ENCODE data around the gene ZFP1. TPM values are rescaled to one million over a fixed set of nuclear protein-coding genes. Genes with fewer than 3 reads are reported as not detected.
"Not testable (repeated sequence)": the region's sequence is repeated elsewhere in the genome, so short reads cannot be mapped to it uniquely, and the experiment has no call there.

Gene ZFP1
- total RNA-seq, 1 experiment from 2014 or later = 10.6 TPM

DNA sequence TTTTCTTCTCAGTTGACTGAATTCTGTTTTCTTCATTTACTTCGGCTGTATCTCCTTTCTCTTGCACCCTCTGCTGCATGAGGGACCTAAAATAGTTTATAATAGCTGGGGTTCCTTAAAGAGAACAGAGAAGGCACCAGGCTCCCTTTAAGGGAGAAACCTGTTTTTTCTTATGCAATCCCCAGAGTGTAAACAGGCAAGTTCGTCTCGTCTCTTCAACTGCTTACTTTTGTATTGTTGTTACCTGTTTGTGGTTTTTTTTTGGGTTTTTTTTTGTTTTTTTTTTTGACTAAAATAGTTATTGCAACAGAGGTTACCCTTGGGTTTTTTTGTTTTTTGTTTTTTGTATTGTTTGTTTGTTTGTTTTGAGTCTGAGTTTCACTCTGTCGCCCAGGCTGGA lies 28.1 kb upstream of the ZFP1 start:
- CTCF ChIA-PET = interaction anchor here (0.6 to 1.3 kb wide), 2 partner anchors 9 kb away, joined by 3 to 7 read pairs; no protein-coding TSS in a partner anchor
- H3K9me3 Mint-ChIP-seq (ENCODE audit: low read depth, unreplicated experiment) = no peaks in the 10 kb centered on the region
- H3K4me1 Mint-ChIP-seq (ENCODE audit: low read depth, unreplicated experiment) = peaks cover 12% of the 10 kb centered on the region
- H3K27ac Mint-ChIP-seq (ENCODE audit: unreplicated experiment) = no peak overlapping the region
- intact Hi-C loops (cut with micrococcal nuclease; ENCODE audit: unreplicated experiment) = no loop called here
- H3K36me3 Mint-ChIP-seq (ENCODE audit: insufficient read depth, unreplicated experiment) = peaks cover 7% of the 10 kb centered on the region
- H3K27me3 Mint-ChIP-seq (ENCODE audit: unreplicated experiment) = peaks cover 15% of the 10 kb centered on the region
- TF ChIP-seq, protein P1, sequence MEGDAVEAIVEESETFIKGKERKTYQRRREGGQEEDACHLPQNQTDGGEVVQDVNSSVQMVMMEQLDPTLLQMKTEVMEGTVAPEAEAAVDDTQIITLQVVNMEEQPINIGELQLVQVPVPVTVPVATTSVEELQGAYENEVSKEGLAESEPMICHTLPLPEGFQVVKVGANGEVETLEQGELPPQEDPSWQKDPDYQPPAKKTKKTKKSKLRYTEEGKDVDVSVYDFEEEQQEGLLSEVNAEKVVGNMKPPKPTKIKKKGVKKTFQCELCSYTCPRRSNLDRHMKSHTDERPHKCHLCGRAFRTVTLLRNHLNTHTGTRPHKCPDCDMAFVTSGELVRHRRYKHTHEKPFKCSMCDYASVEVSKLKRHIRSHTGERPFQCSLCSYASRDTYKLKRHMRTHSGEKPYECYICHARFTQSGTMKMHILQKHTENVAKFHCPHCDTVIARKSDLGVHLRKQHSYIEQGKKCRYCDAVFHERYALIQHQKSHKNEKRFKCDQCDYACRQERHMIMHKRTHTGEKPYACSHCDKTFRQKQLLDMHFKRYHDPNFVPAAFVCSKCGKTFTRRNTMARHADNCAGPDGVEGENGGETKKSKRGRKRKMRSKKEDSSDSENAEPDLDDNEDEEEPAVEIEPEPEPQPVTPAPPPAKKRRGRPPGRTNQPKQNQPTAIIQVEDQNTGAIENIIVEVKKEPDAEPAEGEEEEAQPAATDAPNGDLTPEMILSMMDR (IDR thresholded peaks at IDR 0.05; ENCODE audit: unreplicated experiment) = no peak
- no peak overlapping the region for H3K4me3 Mint-ChIP-seq (ENCODE audit: low read depth, unreplicated experiment)
- no TSS peak for BruUV-seq (replicated peaks)
- no peak for DNase-seq

DNA sequence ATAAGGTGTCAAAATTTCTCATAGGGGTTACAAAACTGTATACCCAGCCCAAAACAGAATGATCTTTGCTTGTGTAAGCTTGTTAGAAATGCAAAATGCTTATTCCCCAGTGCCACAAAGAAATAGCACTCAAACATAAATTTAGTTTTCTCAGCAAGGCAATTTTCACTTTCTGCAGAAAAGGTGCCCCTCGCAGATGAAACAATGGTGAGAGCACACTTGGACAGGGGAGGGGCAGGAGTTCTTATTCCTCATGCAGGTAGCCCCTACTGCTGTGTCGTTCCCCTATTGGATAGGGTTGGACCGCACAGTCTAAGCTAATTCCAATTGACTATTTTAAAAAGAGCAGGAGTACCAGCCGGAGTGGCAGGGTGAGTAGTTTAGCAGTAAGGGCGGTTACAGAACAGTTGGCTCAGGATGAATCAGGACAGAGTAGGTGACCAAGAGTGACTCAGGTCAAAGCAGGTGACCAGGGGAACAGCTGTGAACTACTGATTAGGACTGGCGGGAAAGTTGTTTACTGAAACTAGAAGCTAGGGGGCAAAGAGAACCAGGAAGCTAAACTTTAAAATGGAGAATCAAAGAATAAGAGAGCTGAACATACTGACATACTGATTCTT lies 26.3 kb upstream of the ZFP1 start:
- CTCF ChIA-PET = interaction anchor here (0.5 kb wide), 1 partner anchor 1387 kb away, joined by 4 read pairs; no protein-coding TSS in a partner anchor
- H3K27me3 Mint-ChIP-seq (ENCODE audit: unreplicated experiment) = peaks cover 15% of the 10 kb centered on the region

DNA sequence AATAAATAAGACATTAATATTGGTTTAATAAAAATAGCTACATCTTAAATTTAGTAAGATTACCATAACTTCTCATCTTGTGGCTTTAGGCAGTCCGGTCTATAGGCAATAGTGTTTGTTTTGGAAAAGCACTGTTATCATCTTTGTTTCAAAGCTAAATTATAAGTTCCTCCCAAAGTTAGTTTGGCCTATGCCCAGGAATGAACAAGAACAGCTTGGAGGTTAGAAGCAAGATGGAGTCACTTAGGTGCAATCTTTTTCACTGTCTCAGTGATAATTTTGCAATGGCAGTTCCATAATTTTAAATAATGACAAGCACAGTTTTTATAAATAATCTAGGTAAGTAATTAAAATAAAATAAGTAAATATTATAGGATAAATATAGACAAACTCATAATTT lies 25.7 kb upstream of the ZFP1 start:
- intact Hi-C loops (cut with micrococcal nuclease; ENCODE audit: unreplicated experiment) = no loop called here
- no peak overlapping the region for H3K4me3 Mint-ChIP-seq (ENCODE audit: low read depth, unreplicated experiment)
- H3K27me3 Mint-ChIP-seq (ENCODE audit: unreplicated experiment) = peaks cover 15% of the 10 kb centered on the region
- no peak overlapping the region for H3K27ac Mint-ChIP-seq (ENCODE audit: unreplicated experiment)
- CTCF ChIA-PET = no interaction called here
- no peaks in the 10 kb centered on the region for H3K36me3 Mint-ChIP-seq (ENCODE audit: insufficient read depth, unreplicated experiment)
- no TSS peak for BruUV-seq (replicated peaks)
- H3K4me1 Mint-ChIP-seq (ENCODE audit: low read depth, unreplicated experiment) = no peaks in the 10 kb centered on the region
- no peak for DNase-seq
- TF ChIP-seq, protein P1 (IDR thresholded peaks at IDR 0.05; ENCODE audit: unreplicated experiment) = no peak
- no peaks in the 10 kb centered on the region for H3K9me3 Mint-ChIP-seq (ENCODE audit: low read depth, unreplicated experiment)

More for the DNA sequence above, 26.3 kb upstream of the ZFP1 start:
- DNase-seq = no peak
- Mint-ChIP-seq H3K9me3 (ENCODE audit: low read depth, unreplicated experiment) (no peaks in the 10 kb centered on the region), H3K4me1 (ENCODE audit: low read depth, unreplicated experiment) (peaks cover under 1% of the 10 kb centered on the region), H3K27ac (ENCODE audit: unreplicated experiment) (no peak overlapping the region), H3K4me3 (ENCODE audit: low read depth, unreplicated experiment) (no peak overlapping the region), H3K36me3 (ENCODE audit: insufficient read depth, unreplicated experiment) (no peaks in the 10 kb centered on the region)
- BruUV-seq (replicated peaks) = no TSS peak
- TF ChIP-seq, protein P1 (IDR thresholded peaks at IDR 0.05; ENCODE audit: unreplicated experiment) = no peak
- intact Hi-C loops (cut with micrococcal nuclease; ENCODE audit: unreplicated experiment) = no loop called here

DNA sequence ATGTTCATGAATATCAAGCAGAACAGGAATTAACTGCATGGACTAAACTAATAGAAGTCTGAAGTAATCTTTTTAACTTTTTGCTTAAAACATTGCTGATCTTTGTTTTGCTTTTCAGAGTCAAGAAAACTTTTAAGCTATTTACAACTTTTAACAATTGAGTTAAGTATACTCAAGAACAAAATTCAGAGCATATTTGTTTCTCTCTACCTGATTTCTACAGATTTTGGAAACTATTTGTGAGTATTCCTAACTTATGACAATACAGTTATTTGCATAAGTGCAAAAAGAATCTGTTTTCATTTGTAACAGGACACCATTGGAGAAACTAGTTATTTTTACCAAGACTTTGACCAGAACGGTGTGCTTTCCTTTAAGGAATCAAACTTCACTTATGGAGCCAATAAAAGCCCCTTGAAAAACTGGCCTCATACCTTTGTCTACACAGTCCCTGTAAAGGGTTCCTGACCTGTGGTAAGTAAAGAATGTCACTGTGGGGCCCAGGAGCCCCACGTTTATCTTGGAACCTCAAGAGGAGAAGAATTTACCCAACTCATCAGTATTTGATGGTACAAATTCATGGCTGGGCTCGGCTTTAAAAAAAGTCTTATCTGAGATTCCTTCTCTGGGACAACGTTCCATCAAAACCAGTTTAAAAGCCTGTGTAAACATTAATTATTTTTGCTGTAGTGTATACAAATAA lies 20.5 kb upstream of the ZFP1 start:
- H3K4me1 Mint-ChIP-seq (ENCODE audit: low read depth, unreplicated experiment) = peaks cover 23% of the 10 kb centered on the region
- H3K27ac Mint-ChIP-seq (ENCODE audit: unreplicated experiment) = no peak overlapping the region
- H3K36me3 Mint-ChIP-seq (ENCODE audit: insufficient read depth, unreplicated experiment) = no peaks in the 10 kb centered on the region
- CTCF ChIA-PET = no interaction called here
- TF ChIP-seq, protein P1 (IDR thresholded peaks at IDR 0.05; ENCODE audit: unreplicated experiment) = no peak
- intact Hi-C loops (cut with micrococcal nuclease; ENCODE audit: unreplicated experiment) = no loop called here
- peaks cover 40% of the 10 kb centered on the region for H3K27me3 Mint-ChIP-seq (ENCODE audit: unreplicated experiment)
- no peak overlapping the region for H3K4me3 Mint-ChIP-seq (ENCODE audit: low read depth, unreplicated experiment)
- no peak for DNase-seq
- no TSS peak for BruUV-seq (replicated peaks)
- no peaks in the 10 kb centered on the region for H3K9me3 Mint-ChIP-seq (ENCODE audit: low read depth, unreplicated experiment)

DNA sequence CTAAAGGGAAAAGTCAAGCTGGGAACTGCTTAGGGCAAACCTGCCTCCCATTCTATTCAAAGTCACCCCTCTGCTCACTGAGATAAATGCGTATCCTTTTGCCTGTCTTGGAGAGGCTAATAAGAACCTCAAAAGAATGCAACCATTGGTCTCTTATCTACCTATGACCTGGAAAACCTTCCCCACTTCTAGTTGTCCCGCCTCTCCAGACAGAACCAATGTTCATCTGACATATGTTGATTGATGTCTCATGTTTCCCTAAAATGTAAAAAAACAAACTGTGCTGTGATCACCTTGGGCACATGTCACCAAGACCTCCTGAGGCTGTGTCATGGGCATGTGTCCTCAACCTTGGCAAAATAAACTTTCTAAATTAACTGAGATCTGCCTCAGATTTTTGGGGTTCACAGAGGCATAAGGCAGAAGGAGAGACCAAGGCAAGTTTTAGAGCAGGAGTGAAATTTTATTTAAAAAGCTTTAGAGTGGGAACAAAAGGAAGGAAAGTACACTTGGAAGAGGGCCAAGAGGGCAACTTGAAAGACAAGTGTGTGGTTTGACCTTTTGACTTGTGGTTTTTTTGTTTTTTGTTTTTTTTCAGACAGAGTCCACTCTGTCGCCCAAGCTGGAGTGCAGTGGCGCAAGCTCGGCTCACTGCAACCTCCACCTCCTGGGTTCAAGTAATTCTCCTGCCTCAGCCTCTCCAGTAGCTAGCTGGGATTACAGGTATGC lies 18.7 kb upstream of the ZFP1 start:
- H3K27ac Mint-ChIP-seq (ENCODE audit: unreplicated experiment); H3K9me3 Mint-ChIP-seq (ENCODE audit: low read depth, unreplicated experiment); BruUV-seq (replicated peaks); intact Hi-C loops (cut with micrococcal nuclease; ENCODE audit: unreplicated experiment); H3K36me3 Mint-ChIP-seq (ENCODE audit: insufficient read depth, unreplicated experiment); H3K4me3 Mint-ChIP-seq (ENCODE audit: low read depth, unreplicated experiment): not testable (repeated sequence)
- Mint-ChIP-seq H3K4me1 (ENCODE audit: low read depth, unreplicated experiment) (peaks cover 23% of the 10 kb centered on the region), H3K27me3 (ENCODE audit: unreplicated experiment) (peaks cover 40% of the 10 kb centered on the region)
- DNase-seq = peak; percentile 44
- CTCF ChIA-PET = interaction anchor here (0.6 to 1.0 kb wide), 2 partner anchors 9 to 131 kb away, joined by 3 to 4 read pairs; partner anchors contain the start of gene ZNRF1
